ENCODE data around the gene EIF4G1.
"Not testable (repeated sequence)": the region's sequence is repeated elsewhere in the genome, so short reads cannot be mapped to it uniquely, and the experiment has no call there.

EIF4G1 gene

DNA sequence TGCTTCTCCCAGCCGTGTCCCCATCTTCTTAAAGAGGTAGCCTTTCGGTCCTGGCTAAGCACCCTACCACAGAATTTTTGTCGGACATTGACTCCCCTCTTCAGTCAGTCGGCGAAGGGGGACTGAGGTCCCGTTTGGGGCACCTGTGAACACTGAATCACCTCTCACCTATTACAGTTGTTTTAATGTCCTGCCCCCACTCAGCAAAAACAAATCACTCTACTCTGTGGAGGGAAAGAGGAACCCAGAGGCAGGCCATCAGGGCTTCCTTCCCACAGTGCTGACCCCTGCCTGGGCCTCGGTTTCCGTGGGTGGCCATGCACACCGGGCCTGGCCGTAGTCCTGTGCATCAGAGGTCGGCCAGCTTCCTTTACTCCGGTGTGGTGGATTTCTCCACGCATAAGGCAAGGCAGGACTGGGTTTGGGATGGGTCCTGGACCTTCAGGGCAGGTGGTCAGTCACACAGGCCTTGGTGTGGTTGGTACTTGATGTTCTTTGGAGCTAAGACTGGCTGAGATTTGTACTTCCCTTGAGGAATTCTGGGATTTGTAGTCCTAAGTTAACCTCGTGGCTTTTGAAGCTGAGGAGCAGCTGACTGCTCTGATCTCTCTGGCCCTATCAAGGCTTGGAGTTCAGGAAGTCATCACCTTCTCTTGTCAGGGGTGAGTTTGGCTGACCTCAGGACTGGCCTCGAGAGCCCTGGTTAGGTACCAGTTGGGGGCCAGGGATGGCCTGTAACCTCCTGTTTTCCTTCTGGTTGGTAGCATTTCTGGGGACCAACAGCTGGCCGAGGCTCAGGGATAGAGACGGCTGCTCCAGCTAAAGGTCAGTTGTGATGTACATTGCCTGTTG, 22.4 kb downstream of the EIF4G1 start:
- DNase-seq = no peak

DNA sequence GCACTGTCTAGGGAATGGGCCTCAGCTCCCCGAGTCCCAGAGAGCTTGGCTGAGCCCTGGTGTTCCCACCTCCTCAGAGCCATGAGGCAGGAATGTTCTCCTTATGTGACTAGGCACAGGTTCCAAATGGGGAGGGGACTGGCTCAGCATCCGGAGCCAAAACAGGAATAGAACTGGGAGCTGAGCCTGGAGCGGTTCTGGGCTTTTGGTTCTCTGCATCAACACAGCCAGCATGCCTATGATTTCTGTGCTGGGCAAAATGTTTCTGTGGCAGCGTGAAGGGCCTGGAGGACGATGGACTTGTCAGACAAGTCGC, 23.0 kb downstream of the EIF4G1 start, which contains the start of gene FAM131A:
Gene FAM131A, plus strand, starts transcription at position 202 of the 316 bp plus-strand sequence. Its CDS starts 31 bp downstream, at position 233.
- no peak for DNase-seq

DNA sequence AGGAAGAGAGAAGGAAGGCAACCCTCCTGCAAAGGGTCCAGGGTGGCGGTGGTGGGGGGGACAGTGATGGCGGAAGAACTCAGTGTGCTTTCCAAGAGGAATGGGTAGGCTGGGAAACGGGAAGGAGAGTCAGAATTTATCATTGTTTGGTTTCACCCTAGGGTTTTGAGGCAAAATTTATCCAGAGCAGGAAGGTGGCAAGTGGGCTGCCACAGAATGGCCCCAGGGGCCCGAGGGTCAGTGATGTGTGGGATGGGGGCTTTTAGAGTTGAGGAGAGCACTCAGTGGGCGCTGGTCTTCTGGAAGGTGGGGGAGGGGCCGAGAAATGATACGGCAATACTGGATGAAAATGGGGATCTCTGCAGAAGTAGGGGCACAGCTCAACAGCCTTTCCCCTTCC, 23.6 kb downstream of the EIF4G1 start:
- no peak for DNase-seq

DNA sequence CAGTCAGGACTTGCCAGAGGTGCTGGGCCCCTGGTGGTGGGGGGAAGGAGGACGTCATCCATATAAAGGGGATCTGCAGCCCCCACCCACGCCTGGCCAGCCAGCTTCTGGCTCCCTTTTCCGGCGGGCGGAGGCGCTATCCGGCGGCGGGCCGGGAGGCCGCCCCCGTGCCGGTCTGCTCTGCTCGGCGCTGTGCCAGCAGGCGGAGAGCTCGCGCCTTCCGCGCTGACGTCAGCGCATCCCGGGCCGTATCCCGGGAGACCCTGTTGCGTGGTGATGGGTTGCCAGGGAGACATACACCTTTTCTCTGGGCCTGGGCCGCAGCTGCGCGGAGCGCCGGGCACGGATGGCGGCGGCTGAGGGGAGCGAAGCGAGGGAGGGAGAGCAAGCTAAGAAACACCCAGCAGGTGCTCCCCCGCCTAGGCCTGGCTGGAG, 24.1 kb downstream of the EIF4G1 start:
- DNase-seq = no peak

DNA sequence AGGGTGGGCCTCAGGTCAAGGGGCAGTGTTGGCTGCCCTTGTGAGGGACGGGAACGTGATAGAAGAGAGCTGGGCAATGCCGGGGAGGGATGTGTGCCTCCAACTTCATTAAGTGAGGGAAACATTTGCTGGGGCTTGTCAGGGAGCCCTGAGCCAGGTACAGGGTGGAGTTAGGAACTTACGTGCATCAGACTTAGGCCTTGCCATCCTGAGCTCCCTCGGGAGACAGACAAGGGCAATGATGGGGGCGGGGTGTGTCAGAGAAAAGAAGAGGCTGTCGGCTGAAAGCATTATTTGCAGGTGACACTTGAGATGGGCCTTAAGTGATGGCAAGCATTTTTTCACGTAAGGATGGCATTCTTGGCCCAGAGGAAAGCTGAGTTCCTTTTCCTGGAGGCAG, 24.6 kb downstream of the EIF4G1 start:
- DNase-seq = no peak

DNA sequence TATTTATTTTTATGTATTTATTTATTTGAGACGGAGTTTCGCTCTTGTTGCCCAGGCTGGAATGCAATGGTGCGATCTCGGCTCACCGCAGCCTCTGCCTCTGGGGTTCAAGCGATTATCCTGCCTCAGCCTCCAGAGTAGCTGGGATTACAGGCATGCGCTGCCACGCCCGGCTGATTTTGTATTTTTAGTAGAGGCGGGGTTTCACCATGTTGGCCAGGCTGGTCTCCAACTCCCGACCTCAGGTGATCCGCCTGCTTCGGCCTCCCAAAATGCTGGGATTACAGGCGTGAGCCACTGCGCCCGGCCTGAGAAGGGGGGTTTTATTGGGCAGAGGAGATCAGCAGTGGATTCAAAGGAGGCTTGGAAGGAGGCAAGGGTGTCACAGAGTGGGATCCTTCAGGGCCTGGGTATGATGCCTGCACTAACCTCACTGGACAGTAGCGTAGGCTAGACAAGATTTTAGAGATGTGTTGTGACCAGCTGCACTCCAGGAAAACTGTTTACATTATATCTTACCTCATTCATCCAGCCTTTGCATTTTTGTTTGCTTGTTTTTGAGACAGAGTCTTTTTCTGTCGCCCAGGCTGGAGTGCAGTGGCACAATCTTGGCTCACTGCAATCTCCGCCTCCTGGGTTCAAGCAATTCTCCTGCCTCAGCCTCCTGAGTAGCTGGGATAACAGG, 25.2 kb downstream of the EIF4G1 start:
- not testable (repeated sequence) for DNase-seq

DNA sequence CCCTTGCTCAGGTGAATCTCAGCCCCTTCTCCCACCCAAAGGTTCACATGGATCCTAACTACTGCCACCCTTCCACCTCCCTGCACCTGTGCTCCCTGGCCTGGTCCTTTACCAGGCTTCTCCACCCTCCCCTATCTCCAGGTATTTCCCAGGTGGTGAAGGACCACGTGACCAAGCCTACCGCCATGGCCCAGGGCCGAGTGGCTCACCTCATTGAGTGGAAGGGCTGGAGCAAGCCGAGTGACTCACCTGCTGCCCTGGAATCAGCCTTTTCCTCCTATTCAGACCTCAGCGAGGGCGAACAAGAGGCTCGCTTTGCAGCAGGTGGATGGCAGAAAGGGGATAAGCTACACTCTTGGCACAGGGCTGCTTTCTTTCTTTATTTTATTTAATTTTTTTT, 27.5 kb downstream of the EIF4G1 start:
- no peak for DNase-seq

DNA sequence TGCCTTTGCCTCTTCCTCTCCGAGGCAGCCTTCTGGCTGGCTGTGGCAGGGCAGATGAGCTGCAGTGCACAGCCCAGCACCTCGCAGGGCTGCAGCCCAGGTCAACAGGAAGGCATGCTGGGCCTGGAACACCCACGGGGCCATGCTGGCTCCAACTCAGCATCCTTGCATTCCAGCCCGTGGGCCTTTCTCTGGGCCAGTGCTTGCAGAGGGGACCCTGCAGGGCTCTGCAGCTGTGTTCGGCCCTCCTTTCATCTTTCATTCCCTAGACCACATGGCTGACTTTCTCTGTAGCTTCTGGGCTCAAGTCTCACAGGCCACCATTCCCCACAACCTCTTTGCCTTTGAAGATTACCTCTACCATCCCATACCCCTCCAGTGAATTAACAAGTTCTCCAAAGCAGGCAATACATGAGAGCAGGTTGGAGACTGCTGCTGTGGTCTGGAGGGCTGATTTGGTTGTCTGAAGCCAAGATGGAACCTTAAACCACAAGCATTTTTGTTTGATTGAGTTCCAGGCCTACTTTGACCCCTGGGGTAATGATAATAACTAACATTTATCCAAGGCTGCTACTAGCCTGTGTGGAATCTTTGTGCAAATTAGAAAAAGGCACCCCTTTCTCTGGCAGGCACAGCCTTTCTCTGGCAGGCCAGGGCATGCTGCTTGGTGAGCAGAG, 28.9 kb downstream of the EIF4G1 start:
- no peak for DNase-seq

DNA sequence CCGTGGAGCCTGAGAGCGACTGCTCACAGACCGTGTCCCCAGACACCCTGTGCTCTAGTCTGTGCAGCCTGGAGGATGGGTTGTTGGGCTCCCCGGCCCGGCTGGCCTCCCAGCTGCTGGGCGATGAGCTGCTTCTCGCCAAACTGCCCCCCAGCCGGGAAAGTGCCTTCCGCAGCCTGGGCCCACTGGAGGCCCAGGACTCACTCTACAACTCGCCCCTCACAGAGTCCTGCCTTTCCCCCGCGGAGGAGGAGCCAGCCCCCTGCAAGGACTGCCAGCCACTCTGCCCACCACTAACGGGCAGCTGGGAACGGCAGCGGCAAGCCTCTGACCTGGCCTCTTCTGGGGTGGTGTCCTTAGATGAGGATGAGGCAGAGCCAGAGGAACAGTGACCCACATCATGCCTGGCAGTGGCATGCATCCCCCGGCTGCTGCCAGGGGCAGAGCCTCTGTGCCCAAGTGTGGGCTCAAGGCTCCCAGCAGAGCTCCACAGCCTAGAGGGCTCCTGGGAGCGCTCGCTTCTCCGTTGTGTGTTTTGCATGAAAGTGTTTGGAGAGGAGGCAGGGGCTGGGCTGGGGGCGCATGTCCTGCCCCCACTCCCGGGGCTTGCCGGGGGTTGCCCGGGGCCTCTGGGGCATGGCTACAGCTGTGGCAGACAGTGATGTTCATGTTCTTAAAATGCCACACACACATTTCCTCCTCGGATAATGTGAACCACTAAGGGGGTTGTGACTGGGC, 30.3 kb downstream of the EIF4G1 start:
- no peak for DNase-seq

DNA sequence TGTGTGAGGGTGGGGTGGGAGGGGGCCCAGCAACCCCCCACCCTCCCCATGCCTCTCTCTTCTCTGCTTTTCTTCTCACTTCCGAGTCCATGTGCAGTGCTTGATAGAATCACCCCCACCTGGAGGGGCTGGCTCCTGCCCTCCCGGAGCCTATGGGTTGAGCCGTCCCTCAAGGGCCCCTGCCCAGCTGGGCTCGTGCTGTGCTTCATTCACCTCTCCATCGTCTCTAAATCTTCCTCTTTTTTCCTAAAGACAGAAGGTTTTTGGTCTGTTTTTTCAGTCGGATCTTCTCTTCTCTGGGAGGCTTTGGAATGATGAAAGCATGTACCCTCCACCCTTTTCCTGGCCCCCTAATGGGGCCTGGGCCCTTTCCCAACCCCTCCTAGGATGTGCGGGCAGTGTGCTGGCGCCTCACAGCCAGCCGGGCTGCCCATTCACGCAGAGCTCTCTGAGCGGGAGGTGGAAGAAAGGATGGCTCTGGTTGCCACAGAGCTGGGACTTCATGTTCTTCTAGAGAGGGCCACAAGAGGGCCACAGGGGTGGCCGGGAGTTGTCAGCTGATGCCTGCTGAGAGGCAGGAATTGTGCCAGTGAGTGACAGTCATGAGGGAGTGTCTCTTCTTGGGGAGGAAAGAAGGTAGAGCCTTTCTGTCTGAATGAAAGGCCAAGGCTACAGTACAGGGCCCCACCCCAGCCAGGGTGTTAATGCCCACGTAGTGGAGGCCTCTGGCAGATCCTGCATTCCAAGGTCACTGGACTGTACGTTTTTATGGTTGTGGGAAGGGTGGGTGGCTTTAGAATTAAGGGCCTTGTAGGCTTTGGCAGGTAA, 31.1 kb downstream of the EIF4G1 start:
- no peak for DNase-seq

DNA sequence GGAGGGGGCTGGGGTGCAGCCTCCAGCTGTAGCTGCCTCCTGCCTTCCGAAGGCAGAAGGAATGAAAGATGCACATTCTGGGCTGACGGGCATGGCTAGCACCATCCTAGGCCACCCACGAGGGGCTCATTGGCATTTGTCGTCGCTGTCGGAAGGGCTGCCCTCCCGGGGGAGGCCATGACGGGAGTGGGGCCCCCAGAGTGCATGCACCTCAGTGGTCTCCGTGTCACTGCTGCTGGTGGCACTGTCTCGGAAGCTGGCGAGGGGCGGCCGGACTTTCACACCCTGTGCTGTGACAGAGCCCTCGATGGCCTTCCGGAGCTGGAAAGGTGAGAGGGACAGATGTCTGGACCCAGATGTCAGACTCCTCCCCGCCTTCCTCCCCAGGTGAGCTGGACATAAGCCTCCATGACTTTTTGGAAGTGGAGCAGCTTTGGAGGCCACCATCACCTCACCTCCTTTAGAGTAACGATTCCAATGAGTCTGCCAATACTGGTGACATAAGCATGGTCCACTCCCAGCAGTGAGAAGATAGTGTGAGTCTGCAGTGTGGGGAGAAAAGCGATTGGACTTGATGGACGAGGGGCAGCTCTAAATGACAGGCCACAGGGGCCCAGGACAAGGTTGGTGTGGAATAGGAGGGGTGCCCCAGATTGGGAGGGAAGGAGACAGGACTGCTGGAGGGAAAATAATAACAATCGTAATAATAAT, 32.2 kb downstream of the EIF4G1 start:
- no peak for DNase-seq

DNA sequence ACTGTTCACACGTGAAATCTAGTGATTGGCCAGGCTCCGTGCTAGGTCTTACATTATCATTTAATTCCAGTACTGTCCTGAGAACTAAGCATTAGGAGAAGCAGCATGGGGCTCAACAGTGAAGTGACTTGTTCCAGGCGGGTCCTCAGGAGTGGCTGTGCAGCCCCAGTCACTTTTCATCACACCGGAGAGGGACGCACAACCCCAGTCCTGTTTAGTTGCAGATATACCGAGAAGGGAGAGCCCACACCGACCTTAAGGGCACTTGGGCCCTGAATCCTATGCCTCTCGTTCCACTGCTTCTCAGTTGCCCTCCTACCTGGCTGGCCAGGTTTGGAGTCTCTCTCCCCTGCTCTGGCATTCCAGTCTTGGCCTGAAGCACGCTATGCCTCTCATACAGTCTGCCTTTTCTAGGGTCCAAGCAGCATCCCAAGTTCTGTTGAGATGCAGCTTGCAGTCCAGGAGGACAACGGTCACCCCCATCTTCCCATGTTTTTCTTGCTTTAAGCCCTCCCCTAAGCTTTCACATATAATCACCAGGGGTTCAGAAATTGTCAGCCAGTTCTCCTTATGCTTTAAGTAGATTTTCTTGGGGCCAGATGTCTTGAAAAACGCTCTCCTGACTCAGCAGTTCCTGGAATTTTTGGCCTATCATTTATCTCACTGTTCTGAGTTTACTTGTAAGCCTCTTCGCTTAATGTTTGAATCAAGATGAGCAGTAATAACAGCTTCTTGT, 33.1 kb downstream of the EIF4G1 start:
- DNase-seq = no peak

DNA sequence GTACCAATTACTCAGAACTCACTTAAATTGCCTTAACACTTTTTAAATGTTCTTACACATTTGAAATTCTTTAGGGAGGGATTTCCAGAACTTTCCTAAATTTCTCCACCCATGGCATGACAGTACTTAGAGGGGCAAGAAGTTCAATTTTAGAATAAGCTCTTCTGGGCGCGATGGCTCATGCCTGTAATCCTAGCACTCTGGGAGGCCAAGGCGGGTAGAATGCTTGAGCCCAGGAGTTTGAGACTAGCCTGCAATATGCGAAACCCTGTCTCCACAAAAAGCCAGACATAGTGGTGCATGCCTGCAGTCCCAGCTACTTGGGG, 33.6 kb downstream of the EIF4G1 start:
- DNase-seq = no peak

DNA sequence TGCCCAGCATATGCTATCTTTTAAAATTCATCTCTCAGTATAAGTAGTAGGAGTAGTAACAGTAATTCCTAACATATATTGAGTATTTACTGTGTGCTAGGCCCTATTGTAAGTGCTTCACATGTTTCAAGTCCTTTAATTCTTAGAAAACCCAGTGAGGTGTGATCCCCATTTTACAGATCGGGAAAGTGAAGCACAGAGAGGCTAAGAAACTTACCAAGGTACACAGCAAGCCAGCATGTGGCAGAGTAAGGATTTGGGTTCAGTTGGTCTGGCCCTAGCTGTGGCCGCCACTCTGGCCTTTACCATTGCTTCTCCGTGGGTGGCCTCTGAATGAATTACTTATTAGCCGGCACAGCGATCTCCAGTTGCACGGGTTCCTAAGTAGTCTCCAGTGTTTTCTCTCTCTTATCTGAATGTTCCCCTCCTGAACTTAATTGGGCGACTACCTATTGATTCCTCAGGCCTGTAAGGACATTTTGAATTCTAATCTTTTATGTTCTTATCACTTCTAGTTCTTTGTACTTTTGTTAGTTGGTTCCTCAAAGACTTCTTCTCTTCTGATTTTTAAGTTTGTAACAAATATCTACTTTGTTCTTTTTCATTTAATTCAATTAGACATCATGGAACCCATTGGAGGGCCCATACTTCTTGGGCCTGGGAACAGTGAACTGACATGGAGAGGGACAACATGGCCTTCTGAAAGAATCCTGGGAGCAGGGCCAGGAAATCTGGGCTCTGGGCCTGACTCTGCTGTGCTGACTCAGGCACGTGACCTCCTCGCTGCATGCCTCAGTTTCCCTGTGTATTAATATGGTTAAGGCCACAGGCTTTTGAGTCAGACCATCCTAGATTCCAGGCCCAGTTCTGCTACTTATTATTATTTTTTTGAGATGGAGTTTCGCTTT, 35.4 kb downstream of the EIF4G1 start:
- no peak for DNase-seq

DNA sequence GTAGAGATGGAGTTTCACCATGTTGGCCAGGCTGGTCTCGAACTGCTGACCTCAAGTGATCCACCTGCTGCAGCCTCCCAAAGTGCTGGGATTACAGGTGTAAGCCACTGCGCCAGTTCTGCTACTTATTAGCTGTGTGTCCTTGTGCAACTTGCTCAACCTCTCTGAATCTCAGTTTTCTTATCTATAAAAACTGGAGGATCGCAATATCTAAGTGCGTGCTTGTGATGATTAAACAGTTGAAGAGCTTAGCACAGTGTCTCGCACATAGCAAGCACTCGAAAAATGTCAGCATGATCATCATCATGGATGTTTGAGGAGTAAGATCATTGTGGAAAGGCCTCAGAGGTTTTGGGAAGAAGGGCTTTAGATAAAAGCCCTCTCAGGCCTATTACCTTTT, 36.2 kb downstream of the EIF4G1 start:
- DNase-seq = no peak

DNA sequence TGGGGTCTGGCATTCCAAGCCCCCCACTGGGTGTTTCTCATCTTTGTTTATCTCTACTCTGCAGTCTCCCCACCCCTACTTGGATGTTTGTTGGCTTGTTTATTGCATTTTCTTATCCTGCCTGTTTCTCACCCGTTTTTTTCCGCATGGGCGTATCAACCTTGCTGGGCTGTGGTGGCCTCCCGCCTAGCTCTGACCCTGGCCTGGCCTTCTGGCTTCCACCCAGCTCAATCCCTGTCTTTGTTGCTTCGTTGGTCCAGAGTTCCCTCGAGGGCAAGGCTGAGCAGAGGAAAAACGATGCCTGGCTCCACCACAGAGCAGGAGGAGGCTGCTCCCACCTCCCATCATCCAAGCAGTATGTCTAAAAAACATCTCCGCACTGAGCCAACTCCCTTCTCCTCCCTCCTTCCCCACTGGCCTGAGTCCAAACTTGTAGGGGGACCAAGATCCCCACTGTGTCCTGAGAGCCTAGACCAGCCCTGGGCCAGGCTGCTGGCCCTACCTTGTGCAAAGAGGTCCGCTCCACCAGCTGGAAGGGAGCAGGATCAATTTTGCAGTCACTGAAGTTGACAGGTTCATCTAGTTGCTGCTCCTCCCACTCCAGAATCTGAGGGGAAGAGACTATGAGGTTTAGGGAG, 37.2 kb downstream of the EIF4G1 start:
- no peak for DNase-seq

DNA sequence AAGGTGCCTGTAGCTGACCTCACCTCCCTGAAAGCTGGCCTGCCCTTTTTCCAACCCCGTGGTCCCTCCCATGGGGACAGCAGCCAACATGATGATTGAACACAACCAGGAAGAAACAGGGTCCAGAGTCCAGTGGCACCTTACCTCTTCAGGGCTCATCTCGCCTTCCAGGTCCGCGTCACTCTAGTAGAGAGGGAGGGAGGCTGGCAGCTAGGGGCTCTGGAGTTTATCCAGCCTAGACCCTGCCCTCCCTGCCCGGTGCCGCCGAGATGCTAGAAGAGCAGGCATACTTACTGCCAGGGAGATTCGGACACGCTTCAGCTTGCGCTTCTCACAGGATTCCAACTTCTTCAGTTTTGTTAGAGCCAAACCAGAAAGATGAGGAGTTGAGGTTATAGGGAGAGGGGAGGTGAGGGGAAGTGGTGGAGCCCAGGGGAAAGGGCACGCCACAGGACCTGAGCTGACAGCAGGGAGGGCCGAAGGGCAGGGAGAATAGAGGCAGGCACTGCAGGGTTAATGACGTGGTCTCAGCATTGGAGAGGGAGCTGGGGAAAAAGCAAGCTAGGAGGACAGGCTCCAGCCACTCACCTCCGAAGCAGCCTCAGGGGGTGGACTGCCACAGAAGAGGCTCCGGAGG, 37.9 kb downstream of the EIF4G1 start:
- no peak for DNase-seq

DNA sequence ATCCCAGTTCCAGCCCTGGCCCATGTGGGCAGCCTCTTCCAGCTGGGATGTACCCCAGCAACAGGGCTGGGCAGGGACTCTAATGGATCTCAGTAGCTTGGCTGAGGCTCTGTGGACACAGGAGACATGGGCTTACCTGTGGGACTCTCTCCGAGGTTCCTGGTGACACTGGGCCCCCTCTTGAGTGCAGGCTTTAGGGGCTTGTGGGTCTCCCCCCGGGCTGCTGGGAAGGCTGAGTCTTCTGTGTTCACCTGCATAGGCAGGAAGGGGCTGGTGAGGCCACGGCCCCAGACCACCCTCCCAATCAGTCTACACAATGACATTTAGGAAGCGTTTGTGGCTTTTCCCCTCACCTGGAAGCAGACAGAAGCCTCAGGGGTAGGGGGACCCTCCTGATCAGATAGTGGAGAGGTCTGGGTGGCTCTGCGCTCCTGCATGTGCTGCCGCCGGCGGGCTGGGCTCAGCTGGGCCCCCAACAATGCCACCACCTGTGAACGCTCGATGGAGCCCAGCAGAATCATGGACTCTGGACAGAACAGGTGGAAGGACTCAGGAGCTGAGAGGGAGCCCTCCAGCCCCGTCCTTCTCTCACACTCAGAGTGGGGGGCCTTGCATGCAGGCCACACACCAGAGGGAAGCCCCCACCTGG, 38.6 kb downstream of the EIF4G1 start:
- DNase-seq = no peak
